ENCODE data around the gene SPAG17.

SPAG17 gene

DNA sequence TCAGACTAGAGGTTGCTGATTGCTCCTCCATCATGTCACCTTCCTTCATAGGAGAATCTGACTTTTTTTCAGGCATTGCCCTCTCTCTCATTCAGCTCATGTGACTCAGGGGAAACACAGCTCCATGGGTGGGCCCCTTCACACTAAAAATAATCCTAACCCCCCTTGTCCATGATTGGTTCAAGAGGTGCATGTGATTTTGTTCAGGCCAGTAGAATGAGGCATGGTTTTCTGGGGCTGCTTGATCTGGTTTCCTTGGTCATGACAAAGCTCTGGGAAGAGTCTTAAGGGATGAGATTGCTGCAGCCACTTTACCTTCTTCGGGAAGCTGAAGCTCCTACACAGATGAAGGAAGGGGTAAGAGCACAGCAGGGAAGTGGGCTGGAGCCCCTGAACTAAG, 56.3 kb downstream of the SPAG17 start:
- no peak for TF ChIP-seq CTCF (IDR thresholded peaks at IDR 0.05; ENCODE audit: low read depth, low read length)
- H3K36me3 ChIP-seq, result no peaks in the 10 kb centered on the region
- H3K4me3 ChIP-seq (ENCODE audit: low read depth, low read length), result no peak overlapping the region

DNA sequence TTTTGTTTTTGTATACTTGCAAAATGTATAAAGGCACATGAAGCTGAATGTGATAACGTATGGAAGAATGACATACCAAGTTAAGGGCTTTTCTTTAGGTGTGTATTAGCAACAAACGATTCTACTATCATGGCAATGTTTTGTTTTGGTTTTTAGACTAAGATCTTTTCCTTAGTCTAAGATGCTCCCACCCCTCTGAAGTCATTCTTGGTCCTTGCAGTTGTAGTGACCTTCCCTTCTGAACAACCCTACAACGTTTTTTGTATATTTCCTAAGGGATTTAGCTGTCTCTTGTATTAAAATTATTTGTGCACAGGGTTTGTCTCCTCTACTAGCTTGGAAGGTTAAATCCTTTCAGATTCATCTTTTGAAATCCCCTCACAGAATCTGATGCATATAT, 61.0 kb downstream of the SPAG17 start:
- no peak for TF ChIP-seq CTCF (IDR thresholded peaks at IDR 0.05; ENCODE audit: low read depth, low read length)
- Histone ChIP-seq H3K4me3 (ENCODE audit: low read depth, low read length) (no peak overlapping the region), H3K9me3 (ENCODE audit: severe bottlenecking) (no peaks in the 10 kb centered on the region), H3K27me3 (ENCODE audit: insufficient read depth, low read depth, severe bottlenecking) (peaks cover 2% of the 10 kb centered on the region), H3K27ac (no peak overlapping the region), H3K36me3 (no peaks in the 10 kb centered on the region)
- no peak for DNase-seq

More for the DNA sequence above, 56.3 kb downstream of the SPAG17 start:
- DNase-seq, result no peak
- Histone ChIP-seq H3K27ac (no peak overlapping the region), H3K27me3 (ENCODE audit: insufficient read depth, low read depth, severe bottlenecking) (peaks cover 2% of the 10 kb centered on the region), H3K9me3 (ENCODE audit: severe bottlenecking) (no peaks in the 10 kb centered on the region)

DNA sequence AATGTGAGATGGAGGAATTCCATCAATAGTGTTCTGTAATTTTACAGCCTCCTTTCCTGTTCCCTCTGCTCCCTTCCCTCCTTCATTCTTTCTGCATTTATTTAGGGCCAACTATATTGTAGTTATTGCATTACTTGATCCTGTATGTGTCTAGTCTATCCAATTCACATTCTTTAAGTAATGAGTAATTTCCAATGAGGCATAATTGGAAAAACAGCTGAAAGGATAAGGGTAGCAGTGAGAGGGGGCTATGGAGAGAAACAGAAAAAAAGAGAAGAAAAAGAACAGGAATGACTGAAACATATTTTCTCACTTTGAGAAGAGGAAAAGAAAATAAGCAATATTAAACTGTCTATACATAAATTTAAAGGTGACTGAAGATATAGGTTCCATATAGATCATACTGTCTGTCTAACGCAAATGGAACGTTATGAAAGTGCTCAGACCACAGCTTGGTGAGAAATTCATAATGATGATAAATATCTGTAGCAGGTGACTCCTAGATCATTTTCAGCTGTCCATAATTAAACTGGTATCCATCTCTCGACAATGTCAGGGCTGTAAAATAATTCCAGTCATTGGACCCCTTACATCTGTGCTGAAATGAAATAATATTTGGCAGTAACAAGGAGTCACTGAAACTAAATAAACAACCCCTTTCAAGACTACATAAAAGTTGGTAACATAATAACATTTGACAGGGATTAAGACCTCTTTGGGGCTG, 61.8 kb downstream of the SPAG17 start:
- no peak overlapping the region for H3K4me3 ChIP-seq (ENCODE audit: low read depth, low read length)
- H3K9me3 ChIP-seq (ENCODE audit: severe bottlenecking), result no peaks in the 10 kb centered on the region
- H3K27ac ChIP-seq, result no peak overlapping the region
- H3K36me3 ChIP-seq, result no peaks in the 10 kb centered on the region
- DNase-seq, result no peak
- no peak for TF ChIP-seq CTCF (IDR thresholded peaks at IDR 0.05; ENCODE audit: low read depth, low read length)
- peaks cover under 1% of the 10 kb centered on the region for H3K27me3 ChIP-seq (ENCODE audit: insufficient read depth, low read depth, severe bottlenecking)

- H3K9me3 ChIP-seq (ENCODE audit: severe bottlenecking), result no peaks in the 10 kb centered on the region
- no peak for TF ChIP-seq CTCF (IDR thresholded peaks at IDR 0.05; ENCODE audit: low read depth, low read length)
- H3K27me3 ChIP-seq (ENCODE audit: insufficient read depth, low read depth, severe bottlenecking), result no peaks in the 10 kb centered on the region
- no peak overlapping the region for H3K27ac ChIP-seq
- no peak overlapping the region for H3K4me3 ChIP-seq (ENCODE audit: low read depth, low read length)
- no peak for DNase-seq
- no peaks in the 10 kb centered on the region for H3K36me3 ChIP-seq
Observed at GRCh38 chr1:118122234-118123004, 62.6 kb downstream of the SPAG17 start.

DNA sequence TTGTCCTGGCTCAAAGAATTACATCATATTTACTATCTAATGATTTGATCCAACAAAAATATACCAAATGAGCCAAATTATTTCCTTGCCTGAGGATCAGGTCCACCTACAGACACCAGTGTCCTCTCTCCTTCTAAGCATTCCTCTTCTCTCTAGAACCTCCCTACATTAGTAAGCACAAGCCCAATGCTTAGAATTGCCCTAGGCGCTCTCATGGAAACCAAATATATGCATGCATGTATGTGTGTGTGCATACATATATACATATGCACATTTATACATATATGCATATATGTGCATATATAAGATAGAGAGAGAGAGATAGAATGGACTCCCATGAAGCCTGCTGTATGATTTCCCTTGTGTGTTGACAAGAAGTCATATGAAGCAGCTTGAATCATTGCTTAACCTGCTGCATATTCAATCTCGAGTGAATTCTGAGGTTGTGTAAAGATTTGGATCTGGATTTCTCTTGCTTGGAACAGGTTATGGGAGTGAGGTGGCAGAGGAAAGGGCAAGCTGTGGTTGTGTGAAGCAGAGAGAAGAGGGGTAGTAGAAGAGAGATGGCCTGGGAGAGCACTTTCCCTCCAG, 66.1 kb downstream of the SPAG17 start:
- Histone ChIP-seq H3K4me3 (ENCODE audit: low read depth, low read length) (no peak overlapping the region), H3K36me3 (no peaks in the 10 kb centered on the region), H3K9me3 (ENCODE audit: severe bottlenecking) (no peaks in the 10 kb centered on the region), H3K27ac (no peak overlapping the region), H3K27me3 (ENCODE audit: insufficient read depth, low read depth, severe bottlenecking) (no peaks in the 10 kb centered on the region)
- no peak for TF ChIP-seq CTCF (IDR thresholded peaks at IDR 0.05; ENCODE audit: low read depth, low read length)
- DNase-seq, result no peak
